Suppressor macrophage treated with lipopolysaccharide for 4 hours (primary cell): ENCODE data around the gene CELSR3.

Experiments
- DNase-seq: peaks from one replicate; pipeline ENCODE4 v3.0.0-alpha.2; 2020

Gene CELSR3

GRCh38 chr3:48631516-48632448, 30.9 kb downstream of the CELSR3 start:
- no peak for DNase-seq

- no peak for DNase-seq
Observed at GRCh38 chr3:48630833-48631232, 31.9 kb downstream of the CELSR3 start.

GRCh38 chr3:48630407-48630806, 32.3 kb downstream of the CELSR3 start:
- no peak for DNase-seq

GRCh38 chr3:48629894-48630293, 32.8 kb downstream of the CELSR3 start:
- DNase-seq: no peak

GRCh38 chr3:48628277-48629017, 34.2 kb downstream of the CELSR3 start:
- no peak for DNase-seq

GRCh38 chr3:48625600-48625999, 37.1 kb downstream of the CELSR3 start:
- no peak for DNase-seq

GRCh38 chr3:48624767-48625166, 37.9 kb downstream of the CELSR3 start:
- DNase-seq: no peak

GRCh38 chr3:48623851-48624547, 38.7 kb downstream of the CELSR3 start:
- DNase-seq: no peak

- no peak for DNase-seq
Observed at GRCh38 chr3:48621461-48621869, 41.2 kb downstream of the CELSR3 start, which contains the start of gene TMEM89. Gene TMEM89, minus strand, starts transcription at chr3:48621769. Its CDS starts 13 bp downstream, at chr3:48621756.

GRCh38 chr3:48619541-48620524, 42.9 kb downstream of the CELSR3 start:
- no peak for DNase-seq

- no peak for DNase-seq
Observed at GRCh38 chr3:48617559-48617958, 45.1 kb downstream of the CELSR3 start.

- DNase-seq: peak; percentile 91
Observed at GRCh38 chr3:48614044-48614443, 48.6 kb downstream of the CELSR3 start.

- DNase-seq: no peak
Observed at GRCh38 chr3:48612309-48612708, 50.4 kb downstream of the CELSR3 start.

- peak; percentile 97 for DNase-seq
Observed at GRCh38 chr3:48609088-48610005, 53.3 kb downstream of the CELSR3 start, which contains the start of gene UQCRC1. Gene UQCRC1, minus strand, starts transcription at chr3:48609646. Its CDS starts 26 bp downstream, at chr3:48609620.

GRCh38 chr3:48607519-48607918, 55.2 kb downstream of the CELSR3 start:
- DNase-seq: peak; percentile 30

- DNase-seq: no peak
Observed at GRCh38 chr3:48601622-48601994, 61.1 kb downstream of the CELSR3 start.

- no peak for DNase-seq
Observed at GRCh38 chr3:48600711-48601621, 61.7 kb downstream of the CELSR3 start.

GRCh38 chr3:48599509-48600285, 63.0 kb downstream of the CELSR3 start:
- DNase-seq: no peak

GRCh38 chr3:48599077-48599501, 63.6 kb downstream of the CELSR3 start:
- DNase-seq: no peak
